Central memory CD4-positive, alpha-beta T cell (primary cell): Measurements from ENCODE around the gene KRT86.

Experiments
- DNase-seq: peaks from one replicate; pipeline ENCODE4 v3.0.0; 2022
- total RNA-seq, 3 experiments: gene quantifications; one replicate each; lab custom pipeline; 2026; lab: John Stamatoyannopoulos, UW

Gene KRT86
- total RNA-seq, result 0 reads per million in 3 experiments

GRCh38 chr12:52274521-52275120 is at the start of gene KRT86:
KRT86 (plus strand) TSS chr12:52274645; CDS start chr12:52301917, 27,272 bp downstream.
- DNase-seq, result no peak

- DNase-seq, result no peak
Observed at GRCh38 chr12:52225752-52226151, 48.7 kb upstream of the KRT86 start.

- no peak for DNase-seq
Observed at GRCh38 chr12:52226446-52226845, 48.0 kb upstream of the KRT86 start.

GRCh38 chr12:52227606-52228166 is 46.8 kb upstream of the KRT86 start:
- DNase-seq, result no peak

- no peak for DNase-seq
Observed at GRCh38 chr12:52228366-52228765, 46.1 kb upstream of the KRT86 start.

- no peak for DNase-seq
Observed at GRCh38 chr12:52228931-52229330, 45.5 kb upstream of the KRT86 start.

GRCh38 chr12:52229836-52230343 is 44.6 kb upstream of the KRT86 start:
- DNase-seq, result no peak

GRCh38 chr12:52230364-52231281 is 43.8 kb upstream of the KRT86 start:
- no peak for DNase-seq

GRCh38 chr12:52231305-52232202 is 42.9 kb upstream of the KRT86 start:
- no peak for DNase-seq

- DNase-seq, result no peak
Observed at GRCh38 chr12:52232203-52232673, 42.2 kb upstream of the KRT86 start.

GRCh38 chr12:52232674-52233461 is 41.6 kb upstream of the KRT86 start, which contains the start of gene KRT7:
KRT7 (plus strand) TSS chr12:52233243; CDS start chr12:52233297, 54 bp downstream.
- DNase-seq, result no peak

- DNase-seq, result no peak
Observed at GRCh38 chr12:52233462-52234207, 40.8 kb upstream of the KRT86 start.

GRCh38 chr12:52234223-52234810 is 40.1 kb upstream of the KRT86 start:
- no peak for DNase-seq

GRCh38 chr12:52235001-52235764 is 39.3 kb upstream of the KRT86 start:
- no peak for DNase-seq

- DNase-seq, result no peak
Observed at GRCh38 chr12:52235822-52236361, 38.6 kb upstream of the KRT86 start.

- DNase-seq, result no peak
Observed at GRCh38 chr12:52236386-52237050, 37.9 kb upstream of the KRT86 start.

GRCh38 chr12:52238207-52238840 is 36.1 kb upstream of the KRT86 start:
- DNase-seq, result no peak
